ENCODE data around the gene MEX3D.
A peak's percentile ranks its signal among the peaks of the same experiment; 100 is the strongest.

The MEX3D gene

DNA sequence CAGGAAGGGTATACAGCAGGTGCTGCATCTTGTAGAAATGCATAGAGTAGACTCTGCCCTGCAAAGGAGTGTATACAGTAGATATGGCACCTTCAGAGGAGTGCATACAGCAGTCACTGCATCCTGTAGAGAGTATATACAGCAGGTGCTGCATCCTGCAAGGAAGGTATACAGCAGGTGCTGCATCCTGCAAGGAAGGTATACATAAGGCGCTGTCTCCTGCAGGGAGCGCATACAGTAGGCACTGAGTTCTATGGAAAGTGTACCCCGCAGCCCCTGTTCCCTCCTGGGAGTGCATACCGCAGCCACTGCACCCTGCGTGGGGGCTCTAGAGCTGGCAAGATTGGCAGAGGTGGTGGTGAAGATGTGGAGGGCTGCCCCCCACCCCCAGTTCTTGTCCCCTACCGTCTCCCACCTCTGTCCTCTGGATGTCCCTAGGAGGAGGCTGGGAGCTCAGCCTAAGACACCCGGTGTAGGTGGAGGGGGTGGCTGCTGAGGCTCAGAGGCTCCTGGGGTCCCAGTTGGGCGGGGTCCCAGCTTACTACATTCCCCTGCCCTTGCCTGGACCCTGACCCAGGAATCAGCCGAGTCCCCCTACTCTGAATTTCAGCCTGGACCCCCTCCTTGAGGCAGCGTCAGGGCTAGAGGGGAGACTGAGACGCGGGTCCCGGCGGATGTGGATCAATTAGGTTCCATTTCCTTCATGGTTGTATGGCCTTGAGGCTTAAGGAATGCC is 53.0 kb downstream of the MEX3D start:
- TF ChIP-seq TAF1 (IDR thresholded peaks at IDR 0.05; ENCODE audit: low read depth, low read length) (no peak), SPI1 (IDR thresholded peaks at IDR 0.05; ENCODE audit: low read depth, low read length) (no peak), PAX5 (IDR thresholded peaks at IDR 0.05; ENCODE audit: insufficient read depth, low read length, severe bottlenecking) (no peak), POU2F2 (IDR thresholded peaks at IDR 0.05; ENCODE audit: low read depth, low read length) (no peak), POLR2A (IDR thresholded peaks at IDR 0.05; ENCODE audit: low read depth, low read length) (no peak), POLR2AphosphoS5 (IDR thresholded peaks at IDR 0.05; ENCODE audit: low read depth, low read length) (no peak)
- FAIRE-seq (no peak), DNase-seq (ENCODE audit: insufficient read length, low spot score) (no peak)

DNA sequence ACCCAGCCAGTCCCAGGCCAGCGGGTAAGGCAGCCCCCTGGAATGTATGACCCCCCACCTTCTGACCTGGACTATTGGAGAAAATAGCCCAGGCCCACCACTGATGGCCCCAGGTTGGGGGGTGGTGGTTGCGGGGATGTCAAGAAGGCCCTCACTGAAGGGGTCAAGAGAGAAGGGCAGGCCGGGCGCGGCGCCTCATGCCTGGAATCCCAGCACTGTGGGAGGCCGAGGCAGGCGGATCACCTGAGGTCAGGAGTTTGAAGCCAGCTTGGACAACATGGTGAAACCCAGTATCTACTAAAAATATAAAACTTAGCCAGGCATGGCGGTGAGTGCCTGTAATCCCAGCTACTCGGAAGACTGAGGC is 53.8 kb downstream of the MEX3D start:
- no peak for FAIRE-seq
- DNase-seq (ENCODE audit: insufficient read length, low spot score) = no peak
- TF ChIP-seq SPI1 (IDR thresholded peaks at IDR 0.05; ENCODE audit: low read depth, low read length) (no peak), POLR2AphosphoS5 (IDR thresholded peaks at IDR 0.05; ENCODE audit: low read depth, low read length) (no peak), TAF1 (IDR thresholded peaks at IDR 0.05; ENCODE audit: low read depth, low read length) (no peak), POU2F2 (IDR thresholded peaks at IDR 0.05; ENCODE audit: low read depth, low read length) (no peak), POLR2A (IDR thresholded peaks at IDR 0.05; ENCODE audit: low read depth, low read length) (no peak), PAX5 (IDR thresholded peaks at IDR 0.05; ENCODE audit: insufficient read depth, low read length, severe bottlenecking) (no peak)

DNA sequence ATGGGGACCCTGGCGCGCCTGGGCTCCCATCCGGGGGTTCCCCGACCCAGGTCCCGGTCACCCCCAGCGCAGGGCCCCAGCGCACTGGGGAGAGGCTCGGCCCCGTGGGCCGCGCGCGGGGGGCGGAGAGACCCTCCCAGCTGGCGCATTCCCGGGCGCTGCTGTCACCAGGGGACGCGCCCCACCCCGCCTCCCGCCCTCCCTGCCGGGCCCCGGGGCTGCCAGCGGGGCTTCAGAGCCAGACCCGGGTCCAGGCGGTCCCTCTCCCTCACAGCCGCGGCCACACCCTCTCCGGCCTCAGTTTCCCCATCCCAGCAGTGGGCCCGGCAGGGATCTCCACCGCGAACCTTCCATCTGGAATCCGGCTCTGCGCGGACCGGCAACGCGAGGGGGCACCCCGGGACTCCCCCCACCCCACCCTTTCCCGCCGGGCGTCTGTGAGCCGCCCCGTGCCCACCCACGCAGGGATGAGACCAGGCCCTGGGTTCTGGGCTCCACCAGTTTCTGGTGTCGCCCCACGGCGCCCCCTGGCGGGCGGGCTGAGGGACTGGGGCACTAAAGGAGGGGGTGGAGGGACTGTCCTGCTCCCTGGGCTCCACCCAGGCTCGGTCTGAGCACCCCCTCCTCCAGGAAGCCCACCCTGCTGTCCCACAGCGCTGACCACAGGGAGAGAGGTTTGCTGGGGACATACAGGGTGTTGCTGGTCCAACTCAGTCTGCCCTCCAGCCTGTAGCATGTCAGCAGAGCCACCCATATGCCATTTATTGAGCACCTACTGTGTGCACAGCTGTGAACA is 54.4 kb downstream of the MEX3D start:
- FAIRE-seq (no peak), DNase-seq (ENCODE audit: insufficient read length, low spot score) (peak; percentile 72)
- TF ChIP-seq POU2F2 (IDR thresholded peaks at IDR 0.05; ENCODE audit: low read depth, low read length) = no peak

DNA sequence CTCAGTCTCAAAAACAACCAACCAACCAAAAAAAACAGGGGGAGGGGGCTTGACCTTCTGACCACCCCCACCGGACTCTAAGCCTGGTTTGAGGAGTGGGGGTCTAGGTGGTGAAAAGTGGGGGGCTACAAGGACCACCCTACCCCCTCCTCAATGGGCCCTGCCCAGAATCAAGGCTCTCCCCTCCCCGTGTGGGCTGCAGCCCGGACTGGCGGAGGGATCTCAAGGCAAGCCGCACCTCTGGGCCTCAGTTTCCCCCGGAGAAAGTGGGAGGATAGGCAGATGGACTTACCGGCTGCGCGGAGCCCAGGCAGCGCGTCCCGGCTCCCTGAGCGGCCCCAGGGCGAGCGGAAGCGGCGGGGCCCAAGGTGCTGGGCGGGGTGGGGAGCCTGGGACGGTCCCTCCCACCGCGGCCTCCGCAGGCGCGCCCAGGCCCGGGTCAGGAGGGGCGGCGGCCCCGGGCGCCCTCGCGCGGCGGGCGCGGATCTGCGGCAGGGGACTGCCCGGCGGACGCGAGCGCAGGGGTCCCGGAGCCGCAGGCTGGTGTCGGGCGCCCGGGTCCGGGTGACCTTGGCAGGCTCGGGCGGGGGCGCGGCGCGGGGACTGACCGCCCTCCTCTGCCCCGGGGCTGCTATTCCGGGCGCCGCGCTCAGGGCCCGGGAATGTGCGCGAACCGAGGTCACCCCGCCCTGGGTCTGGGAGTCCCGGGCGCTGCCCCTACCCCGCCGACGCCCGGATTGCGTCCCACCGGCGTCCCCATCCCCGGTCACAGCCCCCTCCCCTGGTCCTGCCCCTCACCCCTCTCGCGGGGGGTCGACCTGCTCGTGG is 55.2 kb downstream of the MEX3D start, which contains the start of gene ADAMTSL5:
ADAMTSL5 (minus strand) TSS at position 349 of the 828 bp plus-strand sequence. CDS start 2,076 bp downstream, outside the sequence.
- peak; percentile 84 for DNase-seq (ENCODE audit: insufficient read length, low spot score)
- FAIRE-seq = no peak
- TF ChIP-seq TAF1 (IDR thresholded peaks at IDR 0.05; ENCODE audit: low read depth, low read length) (no peak), POU2F2 (IDR thresholded peaks at IDR 0.05; ENCODE audit: low read depth, low read length) (no peak), PAX5 (IDR thresholded peaks at IDR 0.05; ENCODE audit: insufficient read depth, low read length, severe bottlenecking) (no peak), SPI1 (IDR thresholded peaks at IDR 0.05; ENCODE audit: low read depth, low read length) (no peak), POLR2AphosphoS5 (IDR thresholded peaks at IDR 0.05; ENCODE audit: low read depth, low read length) (no peak), POLR2A (IDR thresholded peaks at IDR 0.05; ENCODE audit: low read depth, low read length) (no peak)

DNA sequence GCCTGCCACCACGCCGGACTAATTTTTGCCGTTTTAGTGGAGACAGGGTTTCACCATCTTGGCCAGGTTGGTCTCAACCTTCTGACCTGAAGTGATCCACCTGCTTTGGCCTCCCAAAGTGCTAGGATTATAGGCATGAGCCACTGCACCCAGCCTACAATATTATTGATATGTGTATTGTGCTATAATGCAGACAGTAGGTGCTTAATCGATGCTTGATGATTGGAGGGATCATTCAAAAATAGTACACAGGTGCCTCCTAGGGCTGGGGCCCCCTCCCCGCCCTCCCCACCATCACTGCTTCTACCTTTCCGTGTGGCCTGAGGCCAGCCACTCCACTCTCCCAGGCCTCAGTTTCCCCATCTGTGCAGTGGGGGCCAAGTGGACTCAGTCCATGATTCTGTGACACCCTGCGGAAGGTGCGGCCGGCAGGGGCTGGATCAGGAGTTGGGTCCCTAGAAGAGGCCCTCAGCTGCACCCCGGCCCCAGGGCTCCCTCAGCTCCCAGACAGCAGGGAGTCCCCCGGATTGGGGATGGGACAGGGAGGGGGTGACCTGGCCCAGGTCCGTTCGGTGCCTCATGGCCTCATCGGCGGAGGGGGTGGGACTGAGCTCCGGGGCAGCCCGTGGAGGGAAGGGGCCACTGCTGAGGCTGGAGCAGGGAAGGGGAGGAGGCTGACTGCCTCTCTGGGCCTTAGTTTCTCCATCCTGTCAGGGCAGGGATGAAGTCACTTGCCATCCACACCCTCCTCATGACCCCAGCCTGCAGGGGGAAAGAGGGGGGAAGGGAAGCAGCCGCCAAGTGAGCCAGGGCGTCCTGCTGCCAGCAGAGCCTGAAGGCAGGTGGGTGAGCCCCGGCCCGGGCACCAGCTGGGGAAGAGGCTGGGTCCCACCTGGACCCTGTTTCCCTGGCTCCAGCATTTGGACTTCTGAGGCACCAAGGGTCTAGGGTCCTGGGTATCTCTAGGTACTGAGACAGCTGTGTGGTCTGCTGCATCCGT is 56.5 kb downstream of the MEX3D start:
- FAIRE-seq (no peak), DNase-seq (ENCODE audit: insufficient read length, low spot score) (no peak)
- TF ChIP-seq POU2F2 (IDR thresholded peaks at IDR 0.05; ENCODE audit: low read depth, low read length) (no peak), SPI1 (IDR thresholded peaks at IDR 0.05; ENCODE audit: low read depth, low read length) (no peak), PAX5 (IDR thresholded peaks at IDR 0.05; ENCODE audit: insufficient read depth, low read length, severe bottlenecking) (no peak), POLR2AphosphoS5 (IDR thresholded peaks at IDR 0.05; ENCODE audit: low read depth, low read length) (no peak), POLR2A (IDR thresholded peaks at IDR 0.05; ENCODE audit: low read depth, low read length) (no peak), TAF1 (IDR thresholded peaks at IDR 0.05; ENCODE audit: low read depth, low read length) (no peak)

GRCh38 chr19:1510807-1511206 is 57.3 kb downstream of the MEX3D start:
- FAIRE-seq = no peak
- no peak for DNase-seq (ENCODE audit: insufficient read length, low spot score)
- TF ChIP-seq POU2F2 (IDR thresholded peaks at IDR 0.05; ENCODE audit: low read depth, low read length) = no peak
- no peak for TF ChIP-seq SPI1 (IDR thresholded peaks at IDR 0.05; ENCODE audit: low read depth, low read length)

DNA sequence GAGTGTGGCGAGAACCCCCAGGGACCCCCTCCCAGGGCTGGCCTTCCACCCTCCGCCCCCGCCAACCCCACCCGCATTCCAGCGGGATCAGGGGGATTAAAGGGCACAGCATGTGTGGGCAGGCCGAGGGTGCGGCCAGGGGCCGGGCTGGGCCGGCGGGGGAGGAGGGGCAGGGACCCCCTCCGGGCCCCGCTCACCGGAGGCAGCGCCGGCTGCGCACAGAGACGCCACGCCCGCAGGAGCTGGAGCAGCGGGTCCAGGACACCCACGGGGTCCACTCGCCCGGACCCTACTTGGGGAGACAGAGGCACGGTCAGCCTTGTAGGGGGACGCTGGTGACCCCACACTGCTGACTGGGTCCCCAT is 57.7 kb downstream of the MEX3D start:
- FAIRE-seq (no peak), DNase-seq (ENCODE audit: insufficient read length, low spot score) (no peak)
- no peak for TF ChIP-seq POU2F2 (IDR thresholded peaks at IDR 0.05; ENCODE audit: low read depth, low read length)
- no peak for TF ChIP-seq SPI1 (IDR thresholded peaks at IDR 0.05; ENCODE audit: low read depth, low read length)
- TF ChIP-seq PAX5 (IDR thresholded peaks at IDR 0.05; ENCODE audit: insufficient read depth, low read length, severe bottlenecking) = no peak
- no peak for TF ChIP-seq TAF1 (IDR thresholded peaks at IDR 0.05; ENCODE audit: low read depth, low read length)
- no peak for TF ChIP-seq POLR2A (IDR thresholded peaks at IDR 0.05; ENCODE audit: low read depth, low read length)
- no peak for TF ChIP-seq POLR2AphosphoS5 (IDR thresholded peaks at IDR 0.05; ENCODE audit: low read depth, low read length)

DNA sequence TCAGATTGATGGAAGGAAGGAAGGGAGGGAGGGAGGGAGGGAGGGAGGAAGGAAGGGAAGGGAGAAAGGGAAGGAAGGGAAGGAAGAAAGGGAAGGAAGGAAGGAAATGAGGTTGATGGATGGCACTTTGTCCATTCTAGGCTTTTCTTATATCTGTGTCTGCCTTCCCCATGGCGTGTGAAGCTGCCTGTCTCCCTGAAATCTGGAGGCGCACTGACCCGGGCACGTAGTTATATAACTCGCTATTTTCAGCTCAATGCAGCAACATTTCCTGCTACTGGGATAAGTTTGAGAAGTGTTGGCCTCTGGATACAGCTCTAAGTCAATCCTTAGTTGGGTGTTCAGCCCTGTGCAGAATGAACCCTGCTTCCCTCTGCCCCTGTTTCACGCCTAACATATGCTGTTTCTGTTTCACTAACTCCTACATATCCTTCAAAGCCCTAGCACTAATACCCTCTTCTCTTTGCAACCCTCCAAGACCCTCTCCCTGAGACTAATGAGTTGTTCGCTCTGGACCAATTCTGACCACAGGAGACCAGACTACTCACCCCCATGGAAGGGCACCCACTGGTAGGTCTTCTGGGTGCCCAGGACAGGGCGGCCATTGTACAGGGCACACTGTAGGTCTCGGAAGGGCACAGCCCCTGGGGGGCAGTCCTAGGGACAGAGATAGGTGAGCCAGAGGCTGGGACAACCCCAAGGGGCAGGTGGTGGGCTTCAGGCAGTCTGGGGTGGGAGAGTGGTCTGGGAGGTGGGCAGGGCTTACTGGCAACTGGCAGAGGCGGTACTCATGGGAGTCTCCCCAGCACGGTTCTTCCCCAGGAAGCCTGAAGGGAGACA is 58.3 kb downstream of the MEX3D start:
- TF ChIP-seq POU2F2 (IDR thresholded peaks at IDR 0.05; ENCODE audit: low read depth, low read length) (no peak), TAF1 (IDR thresholded peaks at IDR 0.05; ENCODE audit: low read depth, low read length) (no peak), POLR2AphosphoS5 (IDR thresholded peaks at IDR 0.05; ENCODE audit: low read depth, low read length) (no peak), SPI1 (IDR thresholded peaks at IDR 0.05; ENCODE audit: low read depth, low read length) (no peak), PAX5 (IDR thresholded peaks at IDR 0.05; ENCODE audit: insufficient read depth, low read length, severe bottlenecking) (no peak), POLR2A (IDR thresholded peaks at IDR 0.05; ENCODE audit: low read depth, low read length) (no peak)
- DNase-seq (ENCODE audit: insufficient read length, low spot score) = no peak
- FAIRE-seq = no peak
